Keratinocyte (primary cell): ENCODE measurements around the gene FAM184B. TPM values are rescaled to one million over a fixed set of nuclear protein-coding genes. Genes with fewer than 3 reads are reported as not detected.

Experiments used
- DNase-seq: peaks from one replicate; pipeline ENCODE4 v3.0.0-alpha.2; 2011; ENCODE audit warnings: low read depth, missing footprints, low spot score
- FAIRE-seq: peaks from 2 replicates; lab custom pipeline; 2011; peaks lifted over from hg19 to GRCh38; lab: Jason Lieb, UNC
- H2AFZ ChIP-seq: 2 replicates; pipeline ENCODE4 v1.6.0; 2012; ENCODE audit warnings: low read length, control low read depth, inconsistent platforms; ENCODE audit not compliant: control insufficient read depth
- H3K27ac ChIP-seq: 2 replicates; pipeline ENCODE4 v1.5.1; 2011; ENCODE audit warnings: low read length; ENCODE audit not compliant: control insufficient read depth, insufficient read depth
- H3K27me3 ChIP-seq: 3 replicates; pipeline ENCODE4 v1.6.0; 2011; ENCODE audit warnings: low read length; ENCODE audit not compliant: control insufficient read depth, insufficient read depth; ENCODE audit errors: extremely low read depth
- H3K36me3 ChIP-seq, 2 experiments: 2 replicates in 1 of 2; 3 replicates in 1 of 2; pipeline ENCODE4 v1.5.1; 2011; ENCODE audit warnings: low read length in 2 of 2, mild to moderate bottlenecking in 1 of 2; ENCODE audit not compliant: control insufficient read depth in 2 of 2, insufficient read depth in 2 of 2; ENCODE audit errors: extremely low read depth in 1 of 2
- H3K4me1 ChIP-seq: 3 replicates; pipeline ENCODE4 v1.5.1; 2011; ENCODE audit warnings: low read length; ENCODE audit not compliant: control insufficient read depth, insufficient read depth; ENCODE audit errors: extremely low read depth
- H3K4me2 ChIP-seq: 3 replicates; pipeline ENCODE4 v1.6.0; 2011; ENCODE audit warnings: low read depth, low read length; ENCODE audit not compliant: control insufficient read depth, insufficient read depth; ENCODE audit errors: extremely low read depth
- H3K4me3 ChIP-seq, 3 experiments: fragments of 200-600 bp in 1 of 3; sonication (generic) in 1 of 3; 2 replicates in 2 of 3; 3 replicates in 1 of 3; pipeline ENCODE4 v1.5.1; 2011 to 2016; ENCODE audit warnings: low read length in 3 of 3, mild to moderate bottlenecking in 3 of 3, control low read depth in 2 of 3, inconsistent platforms in 1 of 3, low read depth in 1 of 3, mixed read lengths in 1 of 3, mixed run types in 1 of 3, moderate library complexity in 1 of 3; ENCODE audit not compliant: control insufficient read depth in 2 of 3, insufficient read depth in 2 of 3; ENCODE audit errors: extremely low read depth in 1 of 3
- H3K79me2 ChIP-seq: 2 replicates; pipeline ENCODE4 v1.6.0; 2012; ENCODE audit warnings: low read length; ENCODE audit not compliant: control insufficient read depth, insufficient read depth
- H3K9ac ChIP-seq: 3 replicates; pipeline ENCODE4 v1.6.0; 2011; ENCODE audit warnings: low read length; ENCODE audit not compliant: control insufficient read depth, insufficient read depth; ENCODE audit errors: extremely low read depth
- H3K9me1 ChIP-seq: 3 replicates; pipeline ENCODE4 v1.6.0; 2011; ENCODE audit warnings: low read length; ENCODE audit not compliant: control insufficient read depth, insufficient read depth; ENCODE audit errors: extremely low read depth
- H3K9me3 ChIP-seq: 2 replicates; pipeline ENCODE4 v1.5.1; 2012; ENCODE audit warnings: low read depth, low read length; ENCODE audit not compliant: control insufficient read depth
- H4K20me1 ChIP-seq: 3 replicates; pipeline ENCODE4 v1.6.0; 2011; ENCODE audit warnings: low read length; ENCODE audit not compliant: control insufficient read depth, insufficient read depth; ENCODE audit errors: extremely low read depth
- EZH2 ChIP-seq: IDR thresholded peaks from one replicate; pipeline ENCODE4 v1.6.1; 2012; ENCODE audit warnings: inconsistent platforms, mild to moderate bottlenecking, low read length, moderate library complexity
- dilution Hi-C: fragments of 300-500 bp; cut with MboI; formaldehyde crosslinking; loops from one replicate; pipeline ENCODE4 v1.7.0; 2020; ENCODE audit warnings: low sequenced_read_pairs; ENCODE audit not compliant: extremely low pct_ligation_motif_present
- polyA plus RNA-seq, 5 experiments: library from polyadenylated mRNA; depleted of rRNA in 3 of 5; stranded (reverse) in 3 of 5; stranded (forward) in 1 of 5; unstranded in 1 of 5; fragments of >200 nt; gene quantifications; 1 replicate in 1 of 5; 2 replicates in 3 of 5; 3 replicates in 1 of 5; pipeline versions ENCODE4 v1.2.1 to v1.2.3, GENCODE V29; 2011 to 2012; ENCODE audit warnings: missing spikeins in 2 of 5, low read depth in 1 of 5, low replicate concordance in 1 of 5
- TF ChIP-seq, protein P1 (sequence below), 3 experiments: IDR thresholded peaks in 1 of 3; conservative IDR thresholded peaks in 1 of 3; optimal IDR thresholded peaks in 1 of 3; 2 replicates in 2 of 3; 3 replicates in 1 of 3; pipeline versions ENCODE3 to v1.5.1; 2011; ENCODE audit warnings: low read length in 3 of 3, mild to moderate bottlenecking in 3 of 3, moderate library complexity in 2 of 3, control low read depth in 1 of 3, inconsistent platforms in 1 of 3; ENCODE audit not compliant: insufficient read depth in 2 of 3; ENCODE audit errors: extremely low read depth in 1 of 3

FAM184B gene
- polyA plus RNA-seq, 1 donor (not counting 4 experiments of a cell fraction or from before 2014, with no cell fraction given), result 0.01 TPM

GRCh38 chr4:17762726-17763125 is 18.7 kb downstream of the FAM184B start:
- FAIRE-seq (peak; percentile 65), DNase-seq (no peak)
- Histone ChIP-seq H3K36me3 (no peaks in the 10 kb centered on the region), H3K4me3 (no peak overlapping the region), H3K4me1 (no peaks in the 10 kb centered on the region), H3K27ac (no peak overlapping the region), H3K9me1 (no peaks in the 10 kb centered on the region), H3K27me3 (no peaks in the 10 kb centered on the region), H4K20me1 (no peaks in the 10 kb centered on the region), H3K9ac (no peak overlapping the region), H3K9me3 (no peaks in the 10 kb centered on the region), H2AFZ (no peak overlapping the region), H3K79me2 (no peaks in the 10 kb centered on the region), H3K4me2 (no peak overlapping the region)
- TF ChIP-seq, protein P1, sequence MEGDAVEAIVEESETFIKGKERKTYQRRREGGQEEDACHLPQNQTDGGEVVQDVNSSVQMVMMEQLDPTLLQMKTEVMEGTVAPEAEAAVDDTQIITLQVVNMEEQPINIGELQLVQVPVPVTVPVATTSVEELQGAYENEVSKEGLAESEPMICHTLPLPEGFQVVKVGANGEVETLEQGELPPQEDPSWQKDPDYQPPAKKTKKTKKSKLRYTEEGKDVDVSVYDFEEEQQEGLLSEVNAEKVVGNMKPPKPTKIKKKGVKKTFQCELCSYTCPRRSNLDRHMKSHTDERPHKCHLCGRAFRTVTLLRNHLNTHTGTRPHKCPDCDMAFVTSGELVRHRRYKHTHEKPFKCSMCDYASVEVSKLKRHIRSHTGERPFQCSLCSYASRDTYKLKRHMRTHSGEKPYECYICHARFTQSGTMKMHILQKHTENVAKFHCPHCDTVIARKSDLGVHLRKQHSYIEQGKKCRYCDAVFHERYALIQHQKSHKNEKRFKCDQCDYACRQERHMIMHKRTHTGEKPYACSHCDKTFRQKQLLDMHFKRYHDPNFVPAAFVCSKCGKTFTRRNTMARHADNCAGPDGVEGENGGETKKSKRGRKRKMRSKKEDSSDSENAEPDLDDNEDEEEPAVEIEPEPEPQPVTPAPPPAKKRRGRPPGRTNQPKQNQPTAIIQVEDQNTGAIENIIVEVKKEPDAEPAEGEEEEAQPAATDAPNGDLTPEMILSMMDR (optimal IDR thresholded peaks at IDR 0.05 in 1 of 3, IDR thresholded peaks at IDR 0.05 in 1 of 3, conservative IDR thresholded peaks at IDR 0.05 in 1 of 3; ENCODE audit: extremely low read depth in 1 of 3, insufficient read depth in 2 of 3, low read length in 3 of 3), result peak; percentile 63 to 77 (median 75)
- no peak for TF ChIP-seq EZH2
- dilution Hi-C loops, result no loop called here

- no peak overlapping the region for H3K27ac ChIP-seq
- FAIRE-seq (no peak), DNase-seq (no peak)
- H3K27me3 ChIP-seq, result no peaks in the 10 kb centered on the region
- H3K4me2 ChIP-seq, result no peak overlapping the region
- TF ChIP-seq, protein P1 (optimal IDR thresholded peaks at IDR 0.05 in 1 of 3, IDR thresholded peaks at IDR 0.05 in 1 of 3, conservative IDR thresholded peaks at IDR 0.05 in 1 of 3; ENCODE audit: extremely low read depth in 1 of 3, insufficient read depth in 2 of 3, low read length in 3 of 3), result no peak
- TF ChIP-seq EZH2, result no peak
- H3K4me1 ChIP-seq, result no peaks in the 10 kb centered on the region
- dilution Hi-C loops, result no loop called here
- H3K9me1 ChIP-seq, result no peaks in the 10 kb centered on the region
- H3K9ac ChIP-seq, result no peak overlapping the region
- no peaks in the 10 kb centered on the region for H4K20me1 ChIP-seq
- no peaks in the 10 kb centered on the region for H3K9me3 ChIP-seq
- no peak overlapping the region for H3K4me3 ChIP-seq
- H3K36me3 ChIP-seq, result no peaks in the 10 kb centered on the region
- no peaks in the 10 kb centered on the region for H3K79me2 ChIP-seq
- no peak overlapping the region for H2AFZ ChIP-seq
Measured at GRCh38 chr4:17761062-17761461, 20.4 kb downstream of the FAM184B start.
